Upper lobe of right lung (tissue), 1 donor: ENCODE data around the gene DNAJC11. TPM values are rescaled to one million over a fixed set of nuclear protein-coding genes. Genes with fewer than 3 reads are reported as not detected.
"Not testable (repeated sequence)": the region's sequence is repeated elsewhere in the genome, so short reads cannot be mapped to it uniquely, and the experiment has no call there.

ENCODE experiments used
- ATAC-seq: fragments of 200-7000 bp; cut with Tn5 transposase; one replicate; pipeline ENCODE4 v1.9.1; 2020; ENCODE audit warnings: mild to moderate bottlenecking, moderate library complexity
- DNase-seq: peaks from one replicate; pipeline ENCODE4 v3.0.0-alpha.2; 2020
- H3K27ac ChIP-seq: fragments of 200-600 bp; one replicate; pipeline ENCODE4 v1.8.0; 2022
- H3K27me3 ChIP-seq: fragments of 200-600 bp; one replicate; pipeline ENCODE4 v1.8.0; 2022; ENCODE audit warnings: mild to moderate bottlenecking
- H3K36me3 ChIP-seq: fragments of 200-600 bp; one replicate; pipeline ENCODE4 v1.8.0; 2022
- H3K4me1 ChIP-seq: fragments of 200-600 bp; one replicate; pipeline ENCODE4 v1.8.0; 2022
- H3K4me3 ChIP-seq: fragments of 200-600 bp; one replicate; pipeline ENCODE4 v1.8.0; 2022; ENCODE audit warnings: mild to moderate bottlenecking
- H3K9me3 ChIP-seq: fragments of 200-600 bp; one replicate; pipeline ENCODE4 v1.8.0; 2022
- intact Hi-C: fragments of 100-400 bp; cut with DNase I; formaldehyde crosslinking; loops from one replicate; pipeline ENCODE4 v1.11.0; 2022
- total RNA-seq: library from RNA; stranded (reverse); fragmentation: NEBNext Ultra II Directional; extraction: Animal tissue kit (Norgen Biotek cat#: 25700); gene quantifications from one replicate; pipeline ENCODE4 v1.2.1, GENCODE V29; 2021
- TF ChIP-seq, protein P1 (sequence below): fragments of 200-600 bp; IDR thresholded peaks from one replicate; pipeline ENCODE4 v1.8.0; 2022; ENCODE audit warnings: antibody characterized with exemption
- donor health status: DM: no; HTN: yes; CAD: no; lungs with severe emphysema.

The DNAJC11 gene
- total RNA-seq, 1 donor from 2014 or later = 37.6 TPM

DNA sequence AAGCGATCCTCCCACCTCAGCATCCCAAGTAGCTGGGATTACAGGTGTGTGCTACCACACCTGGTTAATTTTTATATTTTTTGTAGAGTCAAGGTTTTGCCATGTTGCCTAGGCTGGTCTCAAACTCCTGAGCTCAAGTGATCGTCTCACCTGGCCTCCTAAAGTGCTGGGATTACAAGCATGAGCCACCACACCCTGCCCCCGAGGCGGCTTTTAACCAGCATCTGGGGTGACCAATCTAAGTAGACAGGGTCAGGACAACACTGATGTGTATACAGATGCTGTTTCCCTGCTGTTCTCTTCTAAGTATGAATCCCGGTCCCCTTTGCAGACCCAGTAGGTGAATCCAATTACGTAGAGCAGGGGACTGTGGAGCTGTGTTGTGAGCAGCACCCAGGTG, 53.1 kb downstream of the DNAJC11 start:
- intact Hi-C loops = loop anchor here (10.0 kb wide), 1 partner anchor 164 kb away; no protein-coding TSS in a partner anchor
- ATAC-seq (no peak), DNase-seq (no peak)
- no peaks in the 10 kb centered on the region for H3K4me1 ChIP-seq
- no peak overlapping the region for H3K27ac ChIP-seq
- H3K27me3 ChIP-seq = no peaks in the 10 kb centered on the region
- no peaks in the 10 kb centered on the region for H3K9me3 ChIP-seq
- peaks cover 36% of the 10 kb centered on the region for H3K36me3 ChIP-seq
- TF ChIP-seq, protein P1, sequence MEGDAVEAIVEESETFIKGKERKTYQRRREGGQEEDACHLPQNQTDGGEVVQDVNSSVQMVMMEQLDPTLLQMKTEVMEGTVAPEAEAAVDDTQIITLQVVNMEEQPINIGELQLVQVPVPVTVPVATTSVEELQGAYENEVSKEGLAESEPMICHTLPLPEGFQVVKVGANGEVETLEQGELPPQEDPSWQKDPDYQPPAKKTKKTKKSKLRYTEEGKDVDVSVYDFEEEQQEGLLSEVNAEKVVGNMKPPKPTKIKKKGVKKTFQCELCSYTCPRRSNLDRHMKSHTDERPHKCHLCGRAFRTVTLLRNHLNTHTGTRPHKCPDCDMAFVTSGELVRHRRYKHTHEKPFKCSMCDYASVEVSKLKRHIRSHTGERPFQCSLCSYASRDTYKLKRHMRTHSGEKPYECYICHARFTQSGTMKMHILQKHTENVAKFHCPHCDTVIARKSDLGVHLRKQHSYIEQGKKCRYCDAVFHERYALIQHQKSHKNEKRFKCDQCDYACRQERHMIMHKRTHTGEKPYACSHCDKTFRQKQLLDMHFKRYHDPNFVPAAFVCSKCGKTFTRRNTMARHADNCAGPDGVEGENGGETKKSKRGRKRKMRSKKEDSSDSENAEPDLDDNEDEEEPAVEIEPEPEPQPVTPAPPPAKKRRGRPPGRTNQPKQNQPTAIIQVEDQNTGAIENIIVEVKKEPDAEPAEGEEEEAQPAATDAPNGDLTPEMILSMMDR = no peak
- no peak overlapping the region for H3K4me3 ChIP-seq

DNA sequence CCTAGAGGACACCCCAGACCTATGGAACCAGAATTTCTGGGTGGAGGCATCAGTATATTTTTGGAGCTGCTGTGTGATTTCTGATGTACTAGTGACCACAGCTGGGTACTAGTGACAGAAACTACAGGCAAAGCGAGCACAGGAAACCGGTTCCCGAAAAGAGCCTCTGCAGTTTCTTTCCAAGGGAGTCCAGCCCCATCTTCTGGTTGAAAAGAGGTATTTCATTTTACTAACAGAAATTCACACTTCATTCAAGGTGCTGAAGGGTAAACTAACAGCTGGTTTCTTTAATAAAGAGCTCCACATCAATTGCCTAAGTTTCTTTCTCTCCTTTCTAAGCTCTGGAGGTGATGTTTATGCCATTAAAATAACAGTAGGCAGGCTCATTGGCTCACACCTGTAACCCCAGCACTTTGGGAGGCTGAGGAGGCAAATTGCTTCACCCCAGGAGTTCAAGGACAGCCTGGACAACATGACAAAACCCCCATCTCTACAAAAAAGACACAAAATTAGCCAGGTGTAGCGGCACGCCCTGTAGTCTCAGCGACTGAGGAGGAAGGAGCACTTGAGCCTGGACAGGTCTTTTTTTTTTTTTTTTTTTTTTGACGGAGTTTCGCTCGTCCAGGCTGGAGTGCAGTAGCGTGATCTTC, 55.0 kb downstream of the DNAJC11 start:
- no peak overlapping the region for H3K27ac ChIP-seq
- H3K4me3 ChIP-seq = no peak overlapping the region
- DNase-seq (no peak), ATAC-seq (peak; percentile 75)
- peaks cover 35% of the 10 kb centered on the region for H3K36me3 ChIP-seq
- H3K27me3 ChIP-seq = no peaks in the 10 kb centered on the region
- no peaks in the 10 kb centered on the region for H3K9me3 ChIP-seq
- TF ChIP-seq, protein P1 = peak; percentile 54
- intact Hi-C loops = loop anchor here (10.0 kb wide), 1 partner anchor 162 kb away; no protein-coding TSS in a partner anchor
- H3K4me1 ChIP-seq = no peaks in the 10 kb centered on the region

GRCh38 chr1:6645018-6645417, 56.6 kb downstream of the DNAJC11 start:
- H3K4me3 ChIP-seq = no peak overlapping the region
- DNase-seq (no peak), ATAC-seq (no peak)
- H3K27ac ChIP-seq = no peak overlapping the region
- TF ChIP-seq, protein P1 = no peak
- no peaks in the 10 kb centered on the region for H3K4me1 ChIP-seq
- H3K27me3 ChIP-seq = no peaks in the 10 kb centered on the region
- intact Hi-C loops = loop anchor here (10.0 kb wide), 1 partner anchor 160 kb away; no protein-coding TSS in a partner anchor
- no peaks in the 10 kb centered on the region for H3K9me3 ChIP-seq
- peaks cover 47% of the 10 kb centered on the region for H3K36me3 ChIP-seq

DNA sequence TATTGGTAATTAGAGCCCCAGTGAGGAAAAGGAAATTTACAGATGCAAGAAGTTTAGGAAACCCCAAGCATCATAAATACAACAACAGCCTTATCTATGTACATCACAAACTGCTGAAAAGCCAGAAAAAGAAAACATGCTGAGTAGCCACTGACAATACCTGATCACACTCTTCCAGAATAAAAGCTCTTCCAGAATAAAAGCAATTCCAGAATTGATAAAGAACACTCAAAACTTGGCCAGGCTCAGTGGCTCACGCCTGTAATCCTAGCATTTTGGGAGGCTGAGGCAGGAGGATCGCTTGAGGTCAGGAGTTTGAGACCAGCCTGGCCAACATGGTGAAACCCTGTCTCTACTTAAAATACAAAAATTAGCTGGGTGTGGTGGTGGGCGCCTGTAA, 60.7 kb downstream of the DNAJC11 start:
- not testable (repeated sequence) for H3K27me3 ChIP-seq, H3K4me1 ChIP-seq, H3K27ac ChIP-seq, H3K4me3 ChIP-seq, DNase-seq, ATAC-seq, H3K9me3 ChIP-seq
- peaks cover 86% of the 10 kb centered on the region for H3K36me3 ChIP-seq
- intact Hi-C loops = loop anchor here (10.0 kb wide), 1 partner anchor 156 kb away; no protein-coding TSS in a partner anchor

DNA sequence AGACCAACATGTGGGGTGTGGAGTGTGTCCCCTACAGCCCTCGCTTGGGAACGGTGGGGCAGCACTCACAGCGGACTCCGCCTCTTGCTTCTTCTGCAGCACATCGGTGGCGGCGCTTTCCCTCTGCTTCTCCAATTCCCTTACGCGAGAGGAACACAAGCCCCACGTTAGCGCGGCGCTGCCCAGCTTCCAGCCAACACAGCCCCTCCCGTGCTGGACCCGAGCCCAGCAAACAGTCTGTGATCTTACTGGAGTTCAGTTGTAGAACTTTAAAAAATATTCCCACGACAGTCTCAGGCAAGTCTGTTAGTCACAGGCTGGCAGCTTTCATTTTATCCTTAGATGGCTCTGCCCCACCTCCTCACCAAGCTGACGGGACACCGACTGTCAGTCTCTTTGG, 63.4 kb downstream of the DNAJC11 start:
- H3K4me3 ChIP-seq = no peak overlapping the region
- ATAC-seq (no peak), DNase-seq (no peak)
- H3K36me3 ChIP-seq = peaks cover 90% of the 10 kb centered on the region
- no peaks in the 10 kb centered on the region for H3K4me1 ChIP-seq
- H3K27me3 ChIP-seq = no peaks in the 10 kb centered on the region
- intact Hi-C loops = no loop called here
- H3K27ac ChIP-seq = peak overlapping the region; percentile 36
- no peaks in the 10 kb centered on the region for H3K9me3 ChIP-seq
- TF ChIP-seq, protein P1 = no peak

DNA sequence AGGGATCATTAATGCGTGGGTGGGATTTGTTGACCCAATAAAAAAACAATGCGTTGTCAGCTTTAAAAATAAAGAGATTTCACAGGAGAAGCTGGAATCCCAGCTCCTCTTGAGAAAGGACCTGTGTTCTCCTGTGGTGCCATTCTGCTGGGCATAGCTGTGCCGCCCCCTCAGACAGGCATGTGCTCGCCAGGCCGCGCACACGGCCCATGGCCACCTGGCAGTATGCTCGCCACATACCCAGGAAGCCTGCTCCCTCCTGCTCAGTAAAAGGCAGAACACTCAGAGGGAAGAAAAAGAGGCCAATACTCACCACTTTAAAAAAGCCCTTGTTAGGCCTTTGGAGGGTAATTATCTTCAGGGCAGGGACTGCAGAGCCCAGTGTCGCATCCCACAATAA, 63.8 kb downstream of the DNAJC11 start:
- no peak overlapping the region for H3K4me3 ChIP-seq
- intact Hi-C loops = no loop called here
- ATAC-seq (no peak), DNase-seq (no peak)
- no peaks in the 10 kb centered on the region for H3K9me3 ChIP-seq
- TF ChIP-seq, protein P1 = no peak
- H3K4me1 ChIP-seq = no peaks in the 10 kb centered on the region
- no peak overlapping the region for H3K27ac ChIP-seq
- peaks cover 91% of the 10 kb centered on the region for H3K36me3 ChIP-seq
- no peaks in the 10 kb centered on the region for H3K27me3 ChIP-seq

DNA sequence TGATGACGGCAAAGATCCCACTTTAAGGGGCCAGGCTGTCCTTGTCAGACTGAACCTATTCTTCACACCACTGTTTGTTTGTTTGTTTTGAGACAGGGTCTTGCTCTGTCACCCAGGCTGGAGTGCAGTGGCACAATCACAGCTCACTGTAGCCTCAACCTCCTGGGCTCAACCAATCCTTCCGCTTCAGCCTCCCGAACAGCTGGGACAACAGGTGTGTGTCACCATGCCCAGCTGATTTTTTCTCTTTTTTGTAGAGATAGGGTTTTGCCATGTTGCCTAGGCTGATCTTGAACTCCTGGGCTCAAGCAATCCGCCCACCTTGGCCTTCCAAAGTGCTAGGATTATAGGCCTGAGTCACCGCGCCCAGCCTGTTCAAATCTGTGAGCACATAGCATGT, 64.8 kb downstream of the DNAJC11 start:
- ATAC-seq, intact Hi-C loops, H3K27ac ChIP-seq, H3K27me3 ChIP-seq, H3K4me1 ChIP-seq, H3K9me3 ChIP-seq, DNase-seq, H3K4me3 ChIP-seq: not testable (repeated sequence)
- H3K36me3 ChIP-seq = peaks cover 92% of the 10 kb centered on the region
